Smooth muscle cell (in vitro differentiated cells): ENCODE results near the gene TEX29. TPM values are rescaled to one million over a fixed set of nuclear protein-coding genes. Genes with fewer than 3 reads are reported as not detected.

Experiments used
- DNase-seq: peaks from one replicate; lab custom pipeline; 2025; ENCODE audit not compliant: unreplicated experiment; lab: John Stamatoyannopoulos, UW
- H2AFZ ChIP-seq: fragments of 200-600 bp; sonication (generic); 2 replicates; pipeline ENCODE4 v1.6.0; 2016; ENCODE audit warnings: antibody characterized with exemption, low read depth, mild to moderate bottlenecking
- H3F3A ChIP-seq: fragments of 200-600 bp; sonication (generic); 2 replicates; pipeline ENCODE4 v1.6.0; 2017; ENCODE audit warnings: antibody characterized with exemption, low read depth
- H3K27ac ChIP-seq: fragments of 200-600 bp; sonication (generic); 2 replicates; pipeline ENCODE4 v1.5.1; 2016; ENCODE audit warnings: low read depth, mild to moderate bottlenecking
- H3K27me3 ChIP-seq: fragments of 200-600 bp; sonication (generic); 2 replicates; pipeline ENCODE4 v1.6.1; 2016; ENCODE audit warnings: low read depth, mild to moderate bottlenecking
- H3K36me3 ChIP-seq: fragments of 200-600 bp; sonication (generic); 2 replicates; pipeline ENCODE4 v1.5.1; 2016; ENCODE audit warnings: low read depth
- H3K4me1 ChIP-seq: fragments of 200-600 bp; sonication (generic); 2 replicates; pipeline ENCODE4 v1.5.1; 2016; ENCODE audit warnings: low read depth
- H3K4me2 ChIP-seq: fragments of 200-600 bp; sonication (generic); 2 replicates; pipeline ENCODE4 v1.6.0; 2016; ENCODE audit warnings: mild to moderate bottlenecking
- H3K4me3 ChIP-seq: fragments of 200-600 bp; sonication (generic); 2 replicates; pipeline ENCODE4 v1.5.1; 2016; ENCODE audit warnings: mild to moderate bottlenecking
- H3K79me2 ChIP-seq: fragments of 200-600 bp; sonication (generic); 2 replicates; pipeline ENCODE4 v1.6.0; 2016; ENCODE audit warnings: low read depth, mild to moderate bottlenecking
- H3K9ac ChIP-seq: fragments of 200-600 bp; sonication (generic); 2 replicates; pipeline ENCODE4 v1.6.0; 2016; ENCODE audit warnings: low read depth
- H3K9me3 ChIP-seq: fragments of 200-600 bp; sonication (generic); replicated peaks from 2 replicates; pipeline ENCODE4 v1.5.1; 2016; ENCODE audit warnings: low read depth
- H4K20me1 ChIP-seq: fragments of 200-600 bp; sonication (generic); 2 replicates; pipeline ENCODE4 v1.6.0; 2016; ENCODE audit warnings: low read depth
- WGBS: methylation state at CpG from one replicate; pipeline ENCODE4 v1.1.7; 2016; ENCODE audit warnings: low lambda C conversion rate; 5-methylcytosine and 5-hydroxymethylcytosine counted together
- polyA plus RNA-seq: library from polyadenylated mRNA; unstranded; fragments of >200 nt; fragmentation: Nextera tagmentation; extraction: Ambion mirVana; gene quantifications from 2 replicates; pipeline ENCODE4 v1.2.1, GENCODE V29; 2016
- total RNA-seq: library from RNA; depleted of rRNA; stranded (reverse); fragments of >200 nt; gene quantifications from 2 replicates; pipeline ENCODE4 v1.2.3, GENCODE V29; 2014
- TF ChIP-seq, protein P1 (sequence below): fragments of 200-600 bp; sonication (generic); IDR thresholded peaks from 2 replicates; pipeline ENCODE4 v1.5.1; 2017; ENCODE audit warnings: borderline replicate concordance, mild to moderate bottlenecking, antibody characterized with exemption; ENCODE audit not compliant: insufficient read depth, poor library complexity, severe bottlenecking

The TEX29 gene
- total and polyA plus RNA-seq, 2 experiments from 2014 or later: 1.0 to 4.4 TPM

GRCh38 chr13:111361046-111361872 is 40.8 kb downstream of the TEX29 start:
- TF ChIP-seq, protein P1, sequence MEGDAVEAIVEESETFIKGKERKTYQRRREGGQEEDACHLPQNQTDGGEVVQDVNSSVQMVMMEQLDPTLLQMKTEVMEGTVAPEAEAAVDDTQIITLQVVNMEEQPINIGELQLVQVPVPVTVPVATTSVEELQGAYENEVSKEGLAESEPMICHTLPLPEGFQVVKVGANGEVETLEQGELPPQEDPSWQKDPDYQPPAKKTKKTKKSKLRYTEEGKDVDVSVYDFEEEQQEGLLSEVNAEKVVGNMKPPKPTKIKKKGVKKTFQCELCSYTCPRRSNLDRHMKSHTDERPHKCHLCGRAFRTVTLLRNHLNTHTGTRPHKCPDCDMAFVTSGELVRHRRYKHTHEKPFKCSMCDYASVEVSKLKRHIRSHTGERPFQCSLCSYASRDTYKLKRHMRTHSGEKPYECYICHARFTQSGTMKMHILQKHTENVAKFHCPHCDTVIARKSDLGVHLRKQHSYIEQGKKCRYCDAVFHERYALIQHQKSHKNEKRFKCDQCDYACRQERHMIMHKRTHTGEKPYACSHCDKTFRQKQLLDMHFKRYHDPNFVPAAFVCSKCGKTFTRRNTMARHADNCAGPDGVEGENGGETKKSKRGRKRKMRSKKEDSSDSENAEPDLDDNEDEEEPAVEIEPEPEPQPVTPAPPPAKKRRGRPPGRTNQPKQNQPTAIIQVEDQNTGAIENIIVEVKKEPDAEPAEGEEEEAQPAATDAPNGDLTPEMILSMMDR: no peak
- no peak for DNase-seq
- Histone ChIP-seq H3K9ac (no peak overlapping the region), H3K79me2 (no peaks in the 10 kb centered on the region), H3K9me3 (no peaks in the 10 kb centered on the region), H3K27me3 (peaks cover 21% of the 10 kb centered on the region), H2AFZ (no peak overlapping the region), H3K4me3 (no peak overlapping the region), H3K4me1 (no peaks in the 10 kb centered on the region), H3K36me3 (no peaks in the 10 kb centered on the region), H3K27ac (no peak overlapping the region), H4K20me1 (no peaks in the 10 kb centered on the region), H3F3A (no peaks in the 10 kb centered on the region), H3K4me2 (no peak overlapping the region)
- WGBS: 91% methylated on average over 20 of the region's 20 CpGs

GRCh38 chr13:111361873-111362648 is 41.6 kb downstream of the TEX29 start:
- no peaks in the 10 kb centered on the region for H3F3A ChIP-seq
- H3K4me2 ChIP-seq: no peak overlapping the region
- H3K79me2 ChIP-seq: no peaks in the 10 kb centered on the region
- TF ChIP-seq, protein P1: no peak
- 89% methylated on average over 11 of the region's 11 CpGs for WGBS
- H3K9ac ChIP-seq: no peak overlapping the region
- no peak overlapping the region for H3K4me3 ChIP-seq
- no peaks in the 10 kb centered on the region for H4K20me1 ChIP-seq
- peaks cover 17% of the 10 kb centered on the region for H3K27me3 ChIP-seq
- no peaks in the 10 kb centered on the region for H3K4me1 ChIP-seq
- no peaks in the 10 kb centered on the region for H3K36me3 ChIP-seq
- H3K9me3 ChIP-seq: no peaks in the 10 kb centered on the region
- H2AFZ ChIP-seq: no peak overlapping the region
- no peak overlapping the region for H3K27ac ChIP-seq
- no peak for DNase-seq

DNA sequence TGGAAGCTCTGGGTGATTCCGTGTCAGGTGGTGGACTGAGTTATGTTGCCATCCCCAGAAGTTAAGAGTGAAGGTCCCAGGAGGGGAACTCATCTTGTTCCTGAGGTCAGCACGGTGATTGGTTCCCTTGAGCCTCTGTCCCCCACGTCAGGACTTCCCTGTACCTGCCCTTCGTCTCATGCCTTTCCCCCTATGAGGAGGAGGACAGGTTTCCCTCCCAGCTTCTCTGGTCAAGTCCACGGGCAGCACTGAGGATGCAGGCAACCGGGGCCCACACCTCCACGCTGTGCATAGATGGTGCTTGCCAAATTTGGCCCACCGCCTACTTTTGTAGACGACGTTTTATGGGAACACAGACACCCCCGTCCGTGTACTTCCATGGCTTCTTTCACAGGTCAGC is 42.7 kb downstream of the TEX29 start:
- Histone ChIP-seq H3K27me3 (peaks cover 17% of the 10 kb centered on the region), H3K36me3 (no peaks in the 10 kb centered on the region), H3F3A (no peaks in the 10 kb centered on the region), H3K9ac (no peak overlapping the region), H2AFZ (no peak overlapping the region), H3K79me2 (no peaks in the 10 kb centered on the region), H4K20me1 (no peaks in the 10 kb centered on the region), H3K9me3 (no peaks in the 10 kb centered on the region), H3K4me2 (no peak overlapping the region), H3K27ac (no peak overlapping the region), H3K4me1 (no peaks in the 10 kb centered on the region), H3K4me3 (no peak overlapping the region)
- WGBS: 86% methylated on average over 12 of the region's 12 CpGs
- no peak for DNase-seq
- TF ChIP-seq, protein P1: no peak
